ENCODE measurements around the gene PVALB.

- no peak for TF ChIP-seq EZH2 (IDR thresholded peaks at IDR 0.05)
- no peak for TF ChIP-seq POLR2AphosphoS5 (IDR thresholded peaks at IDR 0.05; ENCODE audit: low read depth, low read length)
- TF ChIP-seq POLR2A (IDR thresholded peaks at IDR 0.05; ENCODE audit: borderline replicate concordance, extremely low read depth, insufficient read depth, insufficient read length) = no peak
- TF ChIP-seq CEBPB (IDR thresholded peaks at IDR 0.05; ENCODE audit: low read depth) = no peak
- no peak for TF ChIP-seq CTCF (IDR thresholded peaks at IDR 0.05 in 2 of 3, conservative IDR thresholded peaks at IDR 0.05 in 1 of 3; ENCODE audit: borderline replicate concordance in 1 of 3, insufficient read depth in 1 of 3, low read depth in 2 of 3, low read length in 2 of 3)
- no peak for TF ChIP-seq MAX (IDR thresholded peaks at IDR 0.05)
- TF ChIP-seq SRF (IDR thresholded peaks at IDR 0.05; ENCODE audit: low read depth) = no peak
- TF ChIP-seq JUND (IDR thresholded peaks at IDR 0.05) = no peak
- TF ChIP-seq SIN3A (IDR thresholded peaks at IDR 0.05; ENCODE audit: low read depth) = no peak
These were observed 21.2 kb downstream of the PVALB start for GRCh38 chr22:36795633-36796032.

Data from HCT116 (cell line).